B cell (primary cell): ENCODE results near the gene CD52. TPM values are rescaled to one million over a fixed set of nuclear protein-coding genes. Genes with fewer than 3 reads are reported as not detected.

Experiments used
- ATAC-seq: fragments of 200-7000 bp; cut with Tn5 transposase; one replicate; pipeline ENCODE4 v1.10.0; 2021; ENCODE audit warnings: low read depth, mild to moderate bottlenecking, moderate number of reproducible peaks, moderate library complexity
- CTCF ChIA-PET: fragments of 350-600 bp; sonication (Branson Sonifier 250); formaldehyde crosslinking; loops from one replicate; lab custom pipeline; 2021; ENCODE audit warnings: antibody characterized with exemption, inconsistent platforms; lab: Charles Lee
- POLR2A ChIA-PET: fragments of 350-600 bp; sonication (Branson Sonifier 250); formaldehyde crosslinking; loops from one replicate; lab custom pipeline; 2021; ENCODE audit warnings: antibody characterized with exemption; lab: Charles Lee
- DNase-seq: peaks from one replicate; pipeline ENCODE4 v3.0.0; 2013
- H2AFZ ChIP-seq: 2 replicates; pipeline ENCODE4 v1.6.1; 2012; ENCODE audit warnings: mild to moderate bottlenecking, low read depth, low read length; ENCODE audit not compliant: insufficient read depth, poor library complexity, severe bottlenecking
- H3K27ac ChIP-seq, 2 donors: 1 replicate in 1 of 2; 2 replicates in 1 of 2; pipeline ENCODE4 v1.5.1; 2012 to 2013; ENCODE audit warnings: low read length in 2 of 2, mild to moderate bottlenecking in 2 of 2, moderate library complexity in 1 of 2
- H3K27me3 ChIP-seq, 4 experiments: fragments of 200-600 bp in 1 of 4; sonication (generic) in 1 of 4; replicated peaks in 1 of 4; 1 replicate in 2 of 4; 2 replicates in 2 of 4; pipeline versions ENCODE4 v1.6.1 to v1.7.0; 2013 to 2016; ENCODE audit warnings: low read length in 3 of 4, mild to moderate bottlenecking in 2 of 4, mixed read lengths in 1 of 4, moderate library complexity in 1 of 4; ENCODE audit not compliant: insufficient read depth in 4 of 4, control insufficient read depth in 3 of 4; ENCODE audit errors: control extremely low read depth in 1 of 4
- H3K36me3 ChIP-seq, 2 experiments: replicated peaks in 1 of 2; 1 replicate in 1 of 2; 2 replicates in 1 of 2; pipeline versions ENCODE4 v1.6.1 to v1.7.1; 2013; ENCODE audit warnings: low read length in 1 of 2; ENCODE audit not compliant: insufficient read depth in 2 of 2, control insufficient read depth in 1 of 2; ENCODE audit errors: control extremely low read depth in 1 of 2, extremely low read depth in 1 of 2
- H3K4me1 ChIP-seq, 2 donors: fragments of 200-600 bp in 1 of 2; sonication (generic) in 1 of 2; 1 replicate in 1 of 2; 2 replicates in 1 of 2; pipeline versions ENCODE4 v1.5.1 to v1.6.1; 2013 to 2017; ENCODE audit warnings: low read length in 2 of 2; ENCODE audit not compliant: control insufficient read depth in 2 of 2, insufficient read depth in 2 of 2
- H3K4me2 ChIP-seq: replicated peaks from 2 replicates; pipeline ENCODE3; 2012; ENCODE audit warnings: mild to moderate bottlenecking, low read depth, low read length; ENCODE audit not compliant: poor library complexity, severe bottlenecking
- H3K4me3 ChIP-seq, 5 experiments: fragments of 200-600 bp in 1 of 5; sonication (generic) in 1 of 5; 1 replicate in 3 of 5; 2 replicates in 2 of 5; pipeline versions ENCODE4 v1.5.1 to v1.7.0; 2011 to 2016; ENCODE audit warnings: low read length in 4 of 5, mild to moderate bottlenecking in 4 of 5, low read depth in 2 of 5, control low read depth in 1 of 5, moderate library complexity in 1 of 5; ENCODE audit not compliant: insufficient read depth in 1 of 5; ENCODE audit errors: control extremely low read depth in 1 of 5, extremely low read depth in 1 of 5
- H3K79me2 ChIP-seq: fragments of 200-600 bp; sonication (generic); one replicate; pipeline ENCODE4 v1.6.0; 2016; ENCODE audit warnings: low read length; ENCODE audit not compliant: control insufficient read depth, insufficient read depth
- H3K9ac ChIP-seq: fragments of 200-600 bp; sonication (generic); 2 replicates; pipeline ENCODE4 v1.6.1; 2017; ENCODE audit warnings: mild to moderate bottlenecking, low read length, moderate library complexity
- H3K9me3 ChIP-seq, 3 donors: one replicate each; pipeline versions ENCODE4 v1.6.1 to v1.7.1; 2013; ENCODE audit warnings: low read length in 2 of 3; ENCODE audit not compliant: control insufficient read depth in 2 of 3, insufficient read depth in 1 of 3; ENCODE audit errors: control extremely low read depth in 1 of 3
- H4K20me1 ChIP-seq: 2 replicates; pipeline ENCODE4 v1.6.0; 2012; ENCODE audit warnings: mild to moderate bottlenecking, low read length; ENCODE audit not compliant: insufficient read depth, control insufficient read depth, poor library complexity, severe bottlenecking
- H3K27ac Mint-ChIP-seq: one replicate; pipeline ENCODE4 v1.8.0; 2021; ENCODE audit warnings: mixed read lengths
- H3K27me3 Mint-ChIP-seq: one replicate; pipeline ENCODE4 v1.8.0; 2021; ENCODE audit warnings: mixed read lengths
- H3K4me1 Mint-ChIP-seq: one replicate; pipeline ENCODE4 v1.8.0; 2021; ENCODE audit warnings: mixed read lengths
- H3K4me3 Mint-ChIP-seq: one replicate; pipeline ENCODE4 v1.8.0; 2021; ENCODE audit warnings: mixed read lengths
- H3K9me3 Mint-ChIP-seq: one replicate; pipeline ENCODE4 v1.8.0; 2022; ENCODE audit warnings: mixed read lengths; ENCODE audit not compliant: insufficient read depth
- CTCF ChIP-seq: fragments of 200-600 bp; IDR thresholded peaks from one replicate; pipeline ENCODE4 v1.8.0; 2022; ENCODE audit warnings: antibody characterized with exemption, mild to moderate bottlenecking
- EZH2 ChIP-seq: IDR thresholded peaks from 2 replicates; pipeline ENCODE4 v1.6.1; 2012; ENCODE audit warnings: borderline replicate concordance, low read depth, mild to moderate bottlenecking, moderate library complexity, low read length; ENCODE audit not compliant: insufficient read depth, poor library complexity, severe bottlenecking
- WGBS: methylation state at CpG from one replicate; pipeline ENCODE4 v1.1.5; 2013; ENCODE audit warnings: missing lambda C conversion rate; ENCODE audit not compliant: insufficient coverage; 5-methylcytosine and 5-hydroxymethylcytosine counted together
- intact Hi-C: fragments of 100-400 bp; cut with micrococcal nuclease; formaldehyde crosslinking; loops from one replicate; pipeline ENCODE4 v1.10.0; 2022
- polyA plus RNA-seq: library from polyadenylated mRNA; depleted of rRNA; stranded (reverse); fragments of >200 nt; gene quantifications from 2 replicates; pipeline ENCODE4 v1.2.3, GENCODE V29; 2012
- total RNA-seq, 2 donors: library from RNA; stranded (reverse); fragments of 120-200 nt in 1 of 2; gene quantifications; 1 replicate in 1 of 2; 2 replicates in 1 of 2; pipeline versions ENCODE4 v1.2.3 to v1.2.4, GENCODE V29; 2013 to 2022

The CD52 gene
- total and polyA plus RNA-seq, 2 donors (not counting 1 experiment from before 2014, with no cell fraction given), result 1,116 to 1,597 TPM

GRCh38 chr1:26317146-26317545 lies 612 bp upstream of the CD52 start:
- Histone ChIP-seq H2AFZ (no peak overlapping the region), H3K9me3 (no peaks in the 10 kb centered on the region), H3K27me3 (no peaks in the 10 kb centered on the region), H3K36me3 (peaks cover 0 to 33% of the 10 kb centered on the region in 2 experiments), H3K4me1 (peaks cover 75 to 78% of the 10 kb centered on the region in 2 donors), H3K4me2 (peak overlapping the region; percentile 73), H4K20me1 (peaks cover 41% of the 10 kb centered on the region), H3K9ac (peak overlapping the region; percentile 85), H3K79me2 (peaks cover 78% of the 10 kb centered on the region), H3K4me3 (peak overlapping the region; percentile 75 to 95 (median 93)), H3K27ac (peak overlapping the region; percentile 67 to 86)
- no peak for TF ChIP-seq CTCF
- TF ChIP-seq EZH2, result no peak
- DNase-seq (peak; percentile 58), ATAC-seq (no peak)
- CTCF ChIA-PET, result interaction anchor here (0.8 to 30.0 kb wide), 6 partner anchors 9 to 147 kb away, joined by 3 to 1400 read pairs (median 10); partner anchors contain the start of genes CEP85, SH3BGRL3 and ZNF593
- H3K27ac Mint-ChIP-seq, result peak overlapping the region; percentile 97
- no peaks in the 10 kb centered on the region for H3K9me3 Mint-ChIP-seq
- WGBS, result 0% methylated on average over 1 of the region's 2 CpGs
- intact Hi-C loops, result loop anchor here (1.0 to 10.0 kb wide), 4 partner anchors 11 to 155 kb away; partner anchors contain the start of genes DHDDS, HMGN2 and UBXN11
- H3K27me3 Mint-ChIP-seq, result no peaks in the 10 kb centered on the region
- POLR2A ChIA-PET, result interaction anchor here (0.7 to 15.2 kb wide), 5 partner anchors 10 to 413 kb away, joined by 3 to 1239 read pairs (median 21); partner anchors contain the start of genes SH3BGRL3 and UBXN11
- H3K4me1 Mint-ChIP-seq, result peaks cover 74% of the 10 kb centered on the region
- H3K4me3 Mint-ChIP-seq, result peak overlapping the region; percentile 89
